Kidney epithelial cell (primary cell): Measurements from ENCODE around the gene ADAP1. TPM values are rescaled to one million over a fixed set of nuclear protein-coding genes. Genes with fewer than 3 reads are reported as not detected.

ENCODE experiments used
- DNase-seq: peaks from one replicate; pipeline ENCODE4 v3.0.0-alpha.2; 2010; ENCODE audit warnings: low read depth
- H3K27me3 ChIP-seq: 2 replicates; pipeline ENCODE4 v1.6.0; 2011; ENCODE audit warnings: low read length; ENCODE audit not compliant: control insufficient read depth, insufficient read depth
- H3K36me3 ChIP-seq: 2 replicates; pipeline ENCODE4 v1.5.1; 2011; ENCODE audit warnings: low read length; ENCODE audit not compliant: control insufficient read depth, insufficient read depth
- H3K4me3 ChIP-seq: 2 replicates; pipeline ENCODE4 v1.5.1; 2011; ENCODE audit warnings: low read depth, mild to moderate bottlenecking, control low read depth, low read length
- CTCF ChIP-seq: IDR thresholded peaks from 2 replicates; pipeline ENCODE4 v1.5.1; 2011; ENCODE audit warnings: mild to moderate bottlenecking, moderate library complexity, low read length, control low read depth, inconsistent platforms; ENCODE audit not compliant: insufficient read depth, poor library complexity, severe bottlenecking
- total RNA-seq: library from RNA; depleted of rRNA; stranded (reverse); fragments of >200 nt; gene quantifications from 2 replicates; pipeline ENCODE4 v1.2.3, GENCODE V29; 2015

The ADAP1 gene
- total RNA-seq, 1 donor from 2014 or later = 14.3 TPM

- Histone ChIP-seq H3K36me3 (no peaks in the 10 kb centered on the region), H3K27me3 (peaks cover 17% of the 10 kb centered on the region), H3K4me3 (no peak overlapping the region)
- TF ChIP-seq CTCF = no peak
- no peak for DNase-seq
Measured at GRCh38 chr7:898855-899681, 55.4 kb downstream of the ADAP1 start.

- Histone ChIP-seq H3K36me3 (no peaks in the 10 kb centered on the region), H3K27me3 (peaks cover 11% of the 10 kb centered on the region), H3K4me3 (no peak overlapping the region)
- no peak for DNase-seq
- no peak for TF ChIP-seq CTCF
Measured at GRCh38 chr7:898460-898854, 56.0 kb downstream of the ADAP1 start.

GRCh38 chr7:897771-898376, 56.6 kb downstream of the ADAP1 start:
- Histone ChIP-seq H3K36me3 (no peaks in the 10 kb centered on the region), H3K27me3 (peaks cover 7% of the 10 kb centered on the region), H3K4me3 (no peak overlapping the region)
- DNase-seq = no peak
- no peak for TF ChIP-seq CTCF

GRCh38 chr7:897086-897485, 57.4 kb downstream of the ADAP1 start:
- H3K36me3 ChIP-seq = no peaks in the 10 kb centered on the region

GRCh38 chr7:896346-897075, 58.0 kb downstream of the ADAP1 start:
- TF ChIP-seq CTCF = no peak
- H3K36me3 ChIP-seq = peaks cover 1% of the 10 kb centered on the region
- H3K27me3 ChIP-seq = peaks cover 3% of the 10 kb centered on the region
- no peak overlapping the region for H3K4me3 ChIP-seq
- DNase-seq = no peak

More at GRCh38 chr7:897086-897485, 57.4 kb downstream of the ADAP1 start:
- DNase-seq = no peak
- H3K4me3 ChIP-seq = no peak overlapping the region
- peaks cover 3% of the 10 kb centered on the region for H3K27me3 ChIP-seq
- TF ChIP-seq CTCF = no peak
